ENCODE data around the gene NYAP1.
"Not testable (repeated sequence)": the region's sequence is repeated elsewhere in the genome, so short reads cannot be mapped to it uniquely, and the experiment has no call there.

Gene NYAP1

GRCh38 chr7:100483722-100484672, at the start of gene NYAP1:
TSS of gene NYAP1 (plus strand) at chr7:100483927. CDS start at chr7:100485312, 1,385 bp downstream.
- in situ Hi-C loops (cut with MboI; ENCODE audit: low pct_unique_long_range_greater_than_20kb, low sequenced_read_pairs) = no loop called here
- no peak for DNase-seq

GRCh38 chr7:100434297-100435144, 49.2 kb upstream of the NYAP1 start:
- DNase-seq = no peak
- in situ Hi-C loops (cut with MboI; ENCODE audit: low pct_unique_long_range_greater_than_20kb, low sequenced_read_pairs) = no loop called here

- DNase-seq = peak; percentile 34
These were observed 48.1 kb upstream of the NYAP1 start for GRCh38 chr7:100435401-100436304.

GRCh38 chr7:100437150-100438100, 46.3 kb upstream of the NYAP1 start:
- DNase-seq = no peak
- in situ Hi-C loops (cut with MboI; ENCODE audit: low pct_unique_long_range_greater_than_20kb, low sequenced_read_pairs) = no loop called here

More at GRCh38 chr7:100435401-100436304, 48.1 kb upstream of the NYAP1 start:
- in situ Hi-C loops (cut with MboI; ENCODE audit: low pct_unique_long_range_greater_than_20kb, low sequenced_read_pairs) = no loop called here

GRCh38 chr7:100438172-100438571, 45.6 kb upstream of the NYAP1 start:
- in situ Hi-C loops (cut with MboI; ENCODE audit: low pct_unique_long_range_greater_than_20kb, low sequenced_read_pairs) = no loop called here
- DNase-seq = no peak

- DNase-seq; in situ Hi-C loops (cut with MboI; ENCODE audit: low pct_unique_long_range_greater_than_20kb, low sequenced_read_pairs): not testable (repeated sequence)
These were observed 45.0 kb upstream of the NYAP1 start for GRCh38 chr7:100438731-100439130.

GRCh38 chr7:100439244-100439643, 44.5 kb upstream of the NYAP1 start:
- DNase-seq; in situ Hi-C loops (cut with MboI; ENCODE audit: low pct_unique_long_range_greater_than_20kb, low sequenced_read_pairs): not testable (repeated sequence)

- DNase-seq = no peak
- in situ Hi-C loops (cut with MboI; ENCODE audit: low pct_unique_long_range_greater_than_20kb, low sequenced_read_pairs) = no loop called here
These were observed 41.8 kb upstream of the NYAP1 start for GRCh38 chr7:100441641-100442535.

GRCh38 chr7:100443096-100443840, 40.5 kb upstream of the NYAP1 start:
- no peak for DNase-seq
- in situ Hi-C loops (cut with MboI; ENCODE audit: low pct_unique_long_range_greater_than_20kb, low sequenced_read_pairs) = no loop called here

GRCh38 chr7:100444311-100445278, 39.1 kb upstream of the NYAP1 start:
- in situ Hi-C loops (cut with MboI; ENCODE audit: low pct_unique_long_range_greater_than_20kb, low sequenced_read_pairs) = no loop called here
- peak; percentile 68 for DNase-seq

GRCh38 chr7:100446040-100446439, 37.7 kb upstream of the NYAP1 start:
- DNase-seq = no peak
- in situ Hi-C loops (cut with MboI; ENCODE audit: low pct_unique_long_range_greater_than_20kb, low sequenced_read_pairs) = no loop called here

- in situ Hi-C loops (cut with MboI; ENCODE audit: low pct_unique_long_range_greater_than_20kb, low sequenced_read_pairs) = not testable (repeated sequence)
These were observed 36.4 kb upstream of the NYAP1 start for GRCh38 chr7:100447363-100447762.

GRCh38 chr7:100449190-100449795, 34.4 kb upstream of the NYAP1 start:
- in situ Hi-C loops (cut with MboI; ENCODE audit: low pct_unique_long_range_greater_than_20kb, low sequenced_read_pairs) = no loop called here
- no peak for DNase-seq

More at GRCh38 chr7:100447363-100447762, 36.4 kb upstream of the NYAP1 start:
- not testable (repeated sequence) for DNase-seq

GRCh38 chr7:100452513-100452912, 31.2 kb upstream of the NYAP1 start:
- in situ Hi-C loops (cut with MboI; ENCODE audit: low pct_unique_long_range_greater_than_20kb, low sequenced_read_pairs) = no loop called here
- DNase-seq = no peak

- DNase-seq; in situ Hi-C loops (cut with MboI; ENCODE audit: low pct_unique_long_range_greater_than_20kb, low sequenced_read_pairs): not testable (repeated sequence)
These were observed 29.9 kb upstream of the NYAP1 start for GRCh38 chr7:100453854-100454253.

Measured in KBM-7 (cell line).